CD4-positive, alpha-beta T cell treated with Interleukin-17A for 4 hours (primary cell): Measurements from ENCODE around the gene ACAN.
"Not testable (repeated sequence)": the region's sequence is repeated elsewhere in the genome, so short reads cannot be mapped to it uniquely, and the experiment has no call there.

Experiments
- DNase-seq: peaks from one replicate; pipeline ENCODE4 v3.0.0-alpha.2; 2020; ENCODE audit warnings: mixed read lengths

Gene ACAN

DNA sequence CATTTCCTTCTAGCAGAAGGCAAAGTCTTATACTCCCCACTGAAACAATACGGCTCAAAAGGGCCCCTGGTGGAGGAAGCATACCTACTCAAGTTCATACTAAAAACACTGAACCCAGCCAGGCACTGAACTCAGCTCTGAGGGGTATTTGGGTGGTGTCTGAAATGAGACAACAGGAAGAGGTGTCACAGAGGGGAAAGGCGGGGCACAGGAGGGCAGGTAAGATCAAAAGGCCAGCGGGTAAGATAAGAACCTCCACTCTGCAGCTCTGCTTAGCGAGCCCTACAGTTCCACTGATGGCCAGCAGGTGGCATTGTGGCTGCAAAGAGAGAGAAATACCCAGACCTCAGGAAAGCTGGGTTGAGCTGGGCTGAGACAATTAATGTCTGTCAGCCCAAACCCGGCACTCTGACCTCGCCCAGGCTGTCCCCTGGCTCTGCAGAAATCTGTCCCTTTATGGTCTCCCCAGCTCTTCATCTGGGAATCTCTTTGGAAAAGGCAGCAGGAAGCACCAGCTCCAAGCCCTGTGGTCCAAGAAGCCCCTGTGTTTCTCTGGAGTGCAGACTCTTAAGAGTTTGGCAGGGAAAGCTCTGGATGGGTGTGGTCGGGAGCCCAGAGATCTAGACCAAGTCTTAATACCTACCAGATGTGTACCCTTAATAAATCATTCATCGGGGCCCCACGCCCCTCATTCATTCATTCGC lies 101.5 kb downstream of the ACAN start:
- peak; percentile 95 for DNase-seq

DNA sequence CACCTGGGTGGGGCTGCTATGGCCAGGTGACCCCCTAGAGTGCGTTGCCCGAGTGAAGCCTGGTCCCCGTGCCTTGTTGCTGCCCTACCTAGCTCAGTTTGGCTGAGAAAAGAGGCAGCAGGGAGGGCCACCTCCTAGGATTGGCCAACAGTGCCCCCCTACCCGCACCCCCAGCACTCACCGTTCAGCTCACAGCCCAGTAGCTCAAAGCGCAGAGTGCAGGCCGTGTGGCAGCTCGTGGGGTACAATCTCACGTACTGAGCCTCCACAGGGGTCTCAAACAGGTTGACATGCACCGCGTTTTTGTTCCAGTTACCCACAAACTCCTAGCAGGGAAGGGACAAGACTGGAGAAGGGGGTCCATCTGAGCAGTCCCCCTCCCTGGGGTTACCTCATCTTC lies 102.3 kb downstream of the ACAN start:
- DNase-seq, result no peak

DNA sequence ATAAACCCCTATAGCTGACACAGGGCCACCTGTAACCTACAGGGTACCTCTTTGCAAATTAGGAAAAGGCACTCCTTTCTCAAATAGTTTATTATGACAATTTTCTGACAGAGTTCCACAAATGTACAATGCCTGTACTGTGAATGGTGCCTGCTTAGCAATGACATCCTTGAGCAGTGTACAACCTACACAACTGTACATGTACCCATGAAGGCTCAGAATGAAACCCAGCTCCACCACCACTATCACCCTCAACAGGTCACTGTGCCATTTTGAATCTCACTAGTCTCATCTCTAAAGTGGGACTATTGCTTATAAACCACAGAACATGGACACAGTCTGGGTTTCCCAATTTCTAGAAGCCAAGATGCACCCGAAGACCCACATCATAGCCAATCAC lies 102.9 kb downstream of the ACAN start:
- DNase-seq, result no peak

DNA sequence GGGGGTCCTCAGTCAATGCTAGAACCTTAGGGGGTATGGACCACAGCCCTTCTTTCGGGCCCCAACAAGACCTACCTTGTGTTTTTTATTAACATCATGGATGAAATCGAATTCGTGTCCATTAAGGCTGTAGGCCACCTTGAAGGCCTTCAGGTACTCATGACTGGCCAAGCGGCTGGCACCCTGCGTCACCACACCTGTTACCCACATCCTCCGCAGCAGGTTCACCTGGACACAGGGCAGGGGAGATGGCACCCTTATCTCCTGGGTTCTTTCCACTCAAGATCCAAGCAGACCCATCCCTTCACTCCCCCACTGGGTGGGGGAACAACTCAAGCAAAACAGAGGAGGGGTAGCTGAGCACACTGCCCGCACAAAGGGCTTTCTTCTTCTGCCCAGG lies 103.3 kb downstream of the ACAN start:
- no peak for DNase-seq

DNA sequence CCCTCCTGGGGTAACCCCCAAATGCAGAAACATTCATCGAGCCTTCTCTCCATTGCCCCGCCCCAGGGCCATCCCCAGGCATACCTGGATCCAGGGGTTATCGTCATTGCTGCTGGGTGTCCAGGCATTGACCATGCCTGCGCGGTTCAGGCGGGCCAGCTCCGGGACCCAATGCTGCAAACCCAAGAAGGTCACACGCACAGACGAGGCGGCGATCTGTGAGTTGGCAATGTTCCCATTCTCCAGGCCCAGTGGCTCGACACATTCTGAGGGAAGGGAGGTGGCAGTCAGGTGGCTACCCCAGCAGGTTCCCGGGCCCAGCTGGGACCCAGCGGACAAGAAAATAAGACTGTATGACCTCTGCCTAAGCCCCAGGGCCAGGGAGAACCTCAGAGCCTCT lies 103.9 kb downstream of the ACAN start:
- no peak for DNase-seq

DNA sequence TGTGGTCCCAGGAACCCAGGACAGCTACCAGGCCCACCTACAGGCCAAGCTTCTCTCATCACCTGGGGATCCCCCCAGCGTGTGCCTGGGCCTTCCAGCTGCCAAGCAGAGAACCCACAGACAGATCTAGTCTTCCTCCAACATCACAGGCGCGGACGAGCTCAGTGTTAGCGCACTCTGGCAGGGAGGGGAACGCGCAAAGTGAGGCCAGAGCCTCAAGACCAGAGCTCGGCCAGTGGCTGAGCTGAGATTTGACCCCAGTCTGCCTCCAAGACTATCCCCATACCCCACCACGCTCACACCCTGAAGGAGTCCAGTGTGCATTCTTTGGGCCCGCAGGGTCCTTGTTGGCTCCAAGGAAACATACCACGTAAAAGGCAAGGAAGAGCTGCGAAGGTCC lies 104.9 kb downstream of the ACAN start:
- DNase-seq, result no peak

DNA sequence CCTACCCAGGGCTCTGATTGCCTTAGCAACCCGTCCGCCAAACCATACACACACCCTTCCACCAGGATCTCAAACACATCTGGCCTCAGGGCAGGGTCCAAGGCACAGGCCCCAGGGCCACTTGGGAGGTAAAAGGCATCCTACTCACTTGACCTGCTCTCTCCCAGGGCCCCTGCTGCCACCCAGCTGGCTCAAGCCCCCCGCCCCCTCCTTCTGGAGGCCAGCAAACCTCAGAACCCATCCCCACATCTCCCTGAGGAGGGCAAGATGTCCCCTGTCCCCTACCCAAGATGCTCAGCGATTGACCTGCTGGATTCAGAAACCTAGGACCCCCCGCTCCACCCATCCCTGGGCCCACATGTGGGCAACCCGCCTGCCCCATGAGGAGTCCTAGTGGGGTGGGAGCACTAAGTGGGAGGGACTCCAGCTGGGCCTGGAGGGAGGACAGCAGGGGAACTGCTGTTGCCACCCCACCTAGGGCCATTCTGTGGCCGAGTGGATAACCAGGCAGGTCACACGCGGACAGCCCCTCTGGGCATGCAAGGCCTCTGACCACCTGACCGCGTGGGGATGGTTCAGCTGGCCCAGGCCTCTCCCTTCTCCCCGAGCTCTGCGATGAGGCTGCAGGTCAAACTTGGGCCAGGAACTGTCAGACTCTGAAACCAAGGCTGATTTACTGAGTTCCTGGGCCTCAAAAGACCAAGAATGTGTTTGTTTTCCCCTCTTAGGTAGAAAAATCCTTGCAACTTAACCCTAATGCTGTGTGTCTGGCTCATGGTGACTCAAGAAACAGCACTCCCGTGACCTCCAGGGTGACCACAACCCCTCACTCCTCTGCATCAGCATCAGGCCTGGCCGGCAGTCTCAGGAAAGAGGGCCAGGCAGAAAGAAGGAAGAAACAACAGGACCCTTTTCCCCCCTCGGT lies 105.7 kb downstream of the ACAN start:
- DNase-seq, result no peak

DNA sequence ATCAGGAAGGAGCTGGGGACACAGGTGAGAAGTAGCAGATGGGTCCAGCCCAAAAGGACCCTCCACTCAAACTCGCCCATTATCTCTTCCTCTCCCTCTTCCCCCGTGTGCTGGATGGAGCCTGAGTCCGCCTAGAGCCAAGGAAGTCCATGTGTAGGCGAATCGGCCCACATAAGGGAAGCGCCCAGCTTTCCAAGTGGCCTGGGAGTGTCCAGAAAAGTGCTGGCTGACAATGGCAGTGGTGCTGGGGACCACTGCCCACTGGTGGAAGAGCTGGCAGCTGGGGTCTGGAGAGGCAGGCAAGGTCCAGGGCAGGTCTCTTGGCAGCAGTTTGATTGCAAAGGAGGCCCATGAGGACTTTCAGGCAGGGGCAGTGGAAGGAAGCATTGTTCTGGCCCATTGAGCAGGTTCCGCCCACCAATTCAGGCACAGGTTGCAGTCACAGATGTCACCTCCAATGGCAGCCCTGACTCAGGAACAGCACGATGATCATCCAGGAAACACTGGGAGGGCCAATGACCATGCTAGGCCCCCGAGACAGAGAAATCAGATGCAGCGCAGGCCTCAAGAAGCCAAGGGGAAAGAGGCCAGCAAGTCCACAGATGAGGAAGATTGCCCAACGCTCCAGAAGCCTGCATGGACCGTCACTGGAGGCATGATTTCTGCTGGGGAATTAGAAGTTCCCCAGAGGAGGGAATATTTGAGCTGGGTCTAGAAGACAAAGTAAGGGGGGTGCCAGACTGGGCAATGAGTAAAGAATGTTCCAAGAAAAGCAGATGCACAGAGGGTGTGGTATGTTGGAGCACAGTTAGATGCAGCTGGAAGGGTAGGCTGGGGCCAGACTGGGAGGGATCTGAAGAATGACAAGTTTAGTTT lies 107.0 kb downstream of the ACAN start:
- no peak for DNase-seq

DNA sequence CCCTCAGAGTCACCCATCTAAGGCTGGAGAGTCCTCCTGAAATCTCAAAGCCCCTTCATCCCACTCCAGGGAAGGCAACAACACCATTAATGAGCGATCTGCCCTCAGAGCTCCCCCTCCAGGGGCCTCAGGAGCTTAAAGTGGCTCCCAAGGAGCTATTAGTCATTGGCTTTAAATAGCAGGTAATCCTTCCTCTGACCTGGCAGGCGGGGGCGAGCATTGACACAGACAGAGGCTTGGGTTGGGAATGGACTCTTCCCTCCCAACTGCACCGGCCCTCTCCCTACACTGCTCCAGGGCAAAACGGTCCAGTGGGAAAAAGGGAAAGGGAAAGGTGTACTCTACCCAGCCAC lies 108.5 kb downstream of the ACAN start:
- DNase-seq, result no peak

DNA sequence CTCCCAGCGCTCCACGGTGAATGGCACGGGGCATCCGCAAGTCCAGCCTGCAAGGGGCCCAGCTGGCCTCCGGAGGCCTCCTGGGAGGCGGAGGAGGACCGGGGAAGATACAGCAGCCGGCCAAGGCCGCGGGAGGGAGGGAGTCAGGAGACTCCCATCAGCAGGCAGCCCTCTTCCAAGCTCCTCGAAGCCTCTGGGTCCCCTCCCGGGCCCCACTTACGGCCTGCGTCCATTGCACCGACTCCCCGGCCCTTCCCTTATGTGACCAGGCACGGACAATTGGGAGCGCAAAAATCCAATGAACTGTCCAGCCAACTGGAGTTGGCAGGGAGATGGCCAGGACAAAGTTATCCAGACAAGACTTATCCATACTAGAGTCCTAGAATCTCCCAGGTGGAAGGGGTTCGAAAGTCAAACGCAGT lies 109.3 kb downstream of the ACAN start:
- no peak for DNase-seq

DNA sequence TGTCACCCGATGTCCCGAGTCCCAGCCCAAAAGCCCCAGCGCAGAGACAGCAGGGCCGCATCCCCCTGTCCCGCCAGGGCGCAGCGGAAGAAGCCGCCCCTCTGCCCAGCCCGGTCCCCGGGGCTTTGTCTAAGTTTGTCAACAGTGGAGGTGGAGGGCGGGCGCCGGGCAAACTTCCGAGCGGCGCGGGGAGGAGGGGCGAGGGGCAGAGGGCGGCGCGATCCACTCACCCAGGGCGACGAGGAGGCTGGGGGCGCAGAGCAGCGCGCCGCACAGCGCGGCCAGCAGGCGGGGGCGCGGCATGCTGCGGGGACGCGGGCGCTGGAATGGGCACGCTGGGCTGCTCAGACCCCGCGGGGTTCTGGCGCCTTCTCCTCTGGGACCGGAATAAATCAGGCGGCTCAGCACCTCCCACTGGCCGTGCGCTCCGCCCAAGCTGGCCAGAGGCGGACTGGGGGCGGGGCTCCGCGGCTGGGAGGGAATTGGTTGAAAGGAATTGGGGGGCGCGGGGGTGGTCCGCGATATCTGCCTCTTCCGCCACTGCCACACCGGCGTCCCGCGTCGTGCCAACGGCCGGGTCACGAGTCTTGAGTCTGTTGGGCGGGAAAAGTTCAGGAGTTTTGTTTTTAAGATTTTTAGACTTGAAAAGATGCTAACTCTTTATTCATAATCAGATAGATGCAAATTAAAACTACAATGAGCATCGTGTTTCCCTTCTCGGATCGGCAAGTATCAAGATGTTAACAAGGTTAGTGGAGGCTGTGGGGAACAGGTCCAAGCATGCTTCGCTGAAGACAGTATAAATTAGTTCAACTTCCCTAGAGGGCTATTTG lies 110.0 kb downstream of the ACAN start, which contains the start of gene MFGE8:
Gene MFGE8, minus strand, starts transcription at position 363 of the 833 bp plus-strand sequence. Its CDS starts 60 bp downstream, at position 303.
- DNase-seq, result peak; percentile 83

DNA sequence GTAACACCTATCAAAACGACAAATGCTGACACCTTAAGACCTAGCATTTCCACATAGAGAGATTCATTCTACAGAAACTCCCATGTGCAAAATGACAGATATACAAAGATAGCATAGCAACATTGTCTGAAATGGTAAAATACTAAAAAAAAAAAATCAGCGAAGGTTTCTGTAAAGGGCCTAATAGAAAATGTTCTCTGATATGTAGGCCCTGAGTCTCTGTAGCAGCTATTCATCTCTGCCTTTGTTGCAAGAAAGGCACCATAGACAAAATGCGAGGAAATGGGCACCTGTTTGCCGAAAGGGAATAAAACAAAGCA lies 110.6 kb downstream of the ACAN start:
- no peak for DNase-seq

DNA sequence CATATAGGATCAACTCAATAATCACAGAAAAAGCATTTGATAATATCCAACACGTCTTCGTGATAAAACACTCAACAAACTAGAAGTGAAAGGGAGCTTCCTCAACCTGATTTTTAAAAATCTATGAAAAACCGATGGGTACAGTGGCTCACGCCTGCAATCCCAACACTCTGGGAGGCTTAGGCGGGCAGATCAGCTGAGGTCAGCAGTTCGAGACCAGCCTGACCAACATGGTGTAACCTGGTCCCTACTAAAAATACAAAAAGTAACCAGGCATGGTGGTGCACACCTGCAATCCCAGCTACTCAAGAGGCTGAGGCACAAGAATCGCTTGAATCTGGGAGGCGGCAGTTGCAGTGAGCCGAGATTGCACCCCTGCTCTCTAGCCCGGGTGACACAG lies 112.1 kb downstream of the ACAN start:
- DNase-seq, result no peak

DNA sequence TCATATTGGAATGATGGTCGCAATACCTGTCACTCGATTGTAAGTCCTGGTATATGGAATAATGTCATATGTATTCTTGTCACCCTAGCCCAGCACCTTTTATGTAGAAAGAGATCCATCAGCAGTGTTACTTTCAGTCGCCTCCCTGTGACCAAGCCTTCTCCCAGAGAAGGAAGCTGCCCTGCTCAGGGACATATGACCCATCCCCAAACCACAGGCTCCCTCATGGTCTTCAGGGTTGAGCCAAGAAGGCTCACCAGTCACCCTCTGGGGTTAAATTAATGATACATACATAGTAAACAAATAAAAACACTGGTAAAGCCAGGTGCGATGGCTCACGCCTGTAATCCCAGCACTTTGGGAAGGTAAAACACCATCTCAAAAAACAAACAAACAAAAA lies 114.5 kb downstream of the ACAN start:
- no peak for DNase-seq

DNA sequence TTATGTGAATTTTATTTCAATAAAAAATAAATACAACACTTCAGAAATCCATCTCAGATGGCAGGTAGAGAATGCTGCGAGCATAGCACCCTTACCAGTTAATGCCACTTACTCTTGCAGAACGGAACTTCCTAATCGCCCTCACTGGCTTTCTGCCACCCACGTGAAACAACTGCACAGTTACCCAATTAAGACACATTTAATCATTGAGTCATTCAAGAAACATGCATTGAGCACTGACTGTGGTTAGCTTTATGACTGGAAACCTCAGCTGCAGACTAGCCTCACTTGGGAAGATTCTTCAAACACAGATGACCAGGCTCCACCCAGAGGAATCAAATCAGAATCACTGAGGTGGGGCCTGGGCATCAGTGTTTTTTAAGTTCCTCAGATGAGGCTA lies 115.5 kb downstream of the ACAN start:
- DNase-seq, result no peak

DNA sequence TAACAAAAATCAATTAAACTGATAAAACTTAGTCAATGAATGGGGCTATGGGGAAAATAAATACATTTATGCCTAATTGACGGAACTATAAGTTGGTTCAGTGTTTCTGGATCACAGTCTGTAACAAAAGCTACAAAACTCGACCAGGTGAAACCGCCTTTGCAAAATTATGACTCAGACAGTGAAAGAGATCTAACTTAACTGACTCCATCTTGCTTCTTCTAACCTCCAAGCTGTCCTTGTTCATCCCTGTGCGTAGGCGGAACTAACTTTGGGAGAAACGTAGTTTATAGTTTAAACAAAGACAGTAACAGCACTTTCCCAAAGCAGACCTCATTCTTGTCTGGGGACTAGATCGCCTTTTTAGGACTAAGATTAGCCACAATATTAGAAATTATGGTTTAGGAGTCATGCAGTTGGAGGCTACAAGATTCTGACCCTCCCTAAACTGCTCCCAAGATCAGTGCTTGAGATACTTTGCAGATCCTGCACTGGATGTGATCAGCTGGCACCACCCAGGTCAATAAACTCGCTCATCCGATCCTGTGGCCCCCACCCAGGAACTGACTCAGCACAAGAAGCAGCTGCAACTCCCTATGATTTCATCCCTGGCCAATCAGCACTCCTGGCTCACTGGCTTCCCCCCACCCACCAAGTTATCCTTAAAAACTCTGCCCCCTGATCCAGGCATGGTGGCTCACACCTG lies 117.1 kb downstream of the ACAN start:
- no peak for DNase-seq

DNA sequence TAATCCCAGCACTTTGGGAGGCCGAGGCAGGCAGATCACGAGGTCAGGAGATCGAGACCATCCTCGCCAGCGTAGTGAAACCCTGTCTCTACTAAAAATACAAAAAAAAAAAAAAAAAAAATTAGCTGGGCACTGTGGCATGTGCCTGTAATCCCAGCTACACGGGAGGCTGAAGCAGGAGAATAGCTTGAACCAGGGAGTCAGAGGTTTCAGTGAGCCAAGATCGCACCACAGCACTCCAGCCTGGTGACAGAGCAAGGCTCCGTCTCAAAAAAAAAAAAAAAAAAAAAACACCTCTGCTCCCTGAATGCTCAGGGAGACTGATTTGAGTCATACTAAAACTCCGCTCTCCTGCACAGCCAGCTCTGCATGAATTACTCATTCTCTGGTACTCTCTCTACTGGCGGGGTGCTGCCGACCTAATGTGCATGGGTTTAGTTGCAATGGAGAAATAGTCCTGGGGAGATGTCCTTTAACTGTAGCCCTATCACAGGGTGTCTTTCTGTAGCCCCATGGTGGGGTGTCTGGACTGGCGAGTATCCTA lies 117.7 kb downstream of the ACAN start:
- not testable (repeated sequence) for DNase-seq
